ENCODE results near the gene FOXN4.
"Not testable (repeated sequence)": the region's sequence is repeated elsewhere in the genome, so short reads cannot be mapped to it uniquely, and the experiment has no call there.

DNA sequence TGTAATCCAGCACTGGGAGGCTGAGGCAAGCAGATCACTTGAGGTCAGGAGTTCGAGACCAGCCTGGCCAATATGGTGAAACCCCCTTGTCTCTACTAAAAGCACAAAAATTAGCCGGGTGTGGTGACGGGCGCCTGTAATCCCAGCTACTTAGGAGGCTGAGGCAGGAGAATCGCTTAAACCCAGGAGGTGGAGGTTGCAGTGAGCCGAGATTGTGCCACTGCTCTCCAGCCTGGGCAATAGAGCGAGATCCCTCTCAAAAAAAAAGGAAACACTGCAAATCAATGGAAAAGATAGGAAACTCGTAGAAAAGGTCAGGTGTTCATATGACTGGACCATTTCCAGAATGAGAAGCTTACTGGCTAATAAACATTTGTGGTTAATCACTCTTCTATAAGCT is 12.2 kb upstream of the FOXN4 start:
- TF ChIP-seq POLR2A (IDR thresholded peaks at IDR 0.05; ENCODE audit: borderline replicate concordance, extremely low read depth, insufficient read depth, insufficient read length); CBX3 (IDR thresholded peaks at IDR 0.05; ENCODE audit: low read depth); EZH2 (IDR thresholded peaks at IDR 0.05); SIN3A (IDR thresholded peaks at IDR 0.05; ENCODE audit: low read depth); TCF7L2 (IDR thresholded peaks at IDR 0.05; ENCODE audit: borderline replicate concordance, extremely low read depth, insufficient read depth, insufficient read length); RAD21 (IDR thresholded peaks at IDR 0.05; ENCODE audit: low read depth); POLR2AphosphoS5 (IDR thresholded peaks at IDR 0.05; ENCODE audit: low read depth, low read length); ZNF274 (IDR thresholded peaks at IDR 0.05; ENCODE audit: low read depth, low read length); ELF1 (IDR thresholded peaks at IDR 0.05; ENCODE audit: borderline replicate concordance, low read depth); SRF (IDR thresholded peaks at IDR 0.05; ENCODE audit: low read depth): not testable (repeated sequence)
- TF ChIP-seq, protein P1, sequence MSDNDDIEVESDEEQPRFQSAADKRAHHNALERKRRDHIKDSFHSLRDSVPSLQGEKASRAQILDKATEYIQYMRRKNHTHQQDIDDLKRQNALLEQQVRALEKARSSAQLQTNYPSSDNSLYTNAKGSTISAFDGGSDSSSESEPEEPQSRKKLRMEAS (IDR thresholded peaks at IDR 0.05) = not testable (repeated sequence)
- TF ChIP-seq, protein P2, sequence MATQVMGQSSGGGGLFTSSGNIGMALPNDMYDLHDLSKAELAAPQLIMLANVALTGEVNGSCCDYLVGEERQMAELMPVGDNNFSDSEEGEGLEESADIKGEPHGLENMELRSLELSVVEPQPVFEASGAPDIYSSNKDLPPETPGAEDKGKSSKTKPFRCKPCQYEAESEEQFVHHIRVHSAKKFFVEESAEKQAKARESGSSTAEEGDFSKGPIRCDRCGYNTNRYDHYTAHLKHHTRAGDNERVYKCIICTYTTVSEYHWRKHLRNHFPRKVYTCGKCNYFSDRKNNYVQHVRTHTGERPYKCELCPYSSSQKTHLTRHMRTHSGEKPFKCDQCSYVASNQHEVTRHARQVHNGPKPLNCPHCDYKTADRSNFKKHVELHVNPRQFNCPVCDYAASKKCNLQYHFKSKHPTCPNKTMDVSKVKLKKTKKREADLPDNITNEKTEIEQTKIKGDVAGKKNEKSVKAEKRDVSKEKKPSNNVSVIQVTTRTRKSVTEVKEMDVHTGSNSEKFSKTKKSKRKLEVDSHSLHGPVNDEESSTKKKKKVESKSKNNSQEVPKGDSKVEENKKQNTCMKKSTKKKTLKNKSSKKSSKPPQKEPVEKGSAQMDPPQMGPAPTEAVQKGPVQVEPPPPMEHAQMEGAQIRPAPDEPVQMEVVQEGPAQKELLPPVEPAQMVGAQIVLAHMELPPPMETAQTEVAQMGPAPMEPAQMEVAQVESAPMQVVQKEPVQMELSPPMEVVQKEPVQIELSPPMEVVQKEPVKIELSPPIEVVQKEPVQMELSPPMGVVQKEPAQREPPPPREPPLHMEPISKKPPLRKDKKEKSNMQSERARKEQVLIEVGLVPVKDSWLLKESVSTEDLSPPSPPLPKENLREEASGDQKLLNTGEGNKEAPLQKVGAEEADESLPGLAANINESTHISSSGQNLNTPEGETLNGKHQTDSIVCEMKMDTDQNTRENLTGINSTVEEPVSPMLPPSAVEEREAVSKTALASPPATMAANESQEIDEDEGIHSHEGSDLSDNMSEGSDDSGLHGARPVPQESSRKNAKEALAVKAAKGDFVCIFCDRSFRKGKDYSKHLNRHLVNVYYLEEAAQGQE (IDR thresholded peaks at IDR 0.05; ENCODE audit: low read depth) = not testable (repeated sequence)
- TF ChIP-seq, protein P3, sequence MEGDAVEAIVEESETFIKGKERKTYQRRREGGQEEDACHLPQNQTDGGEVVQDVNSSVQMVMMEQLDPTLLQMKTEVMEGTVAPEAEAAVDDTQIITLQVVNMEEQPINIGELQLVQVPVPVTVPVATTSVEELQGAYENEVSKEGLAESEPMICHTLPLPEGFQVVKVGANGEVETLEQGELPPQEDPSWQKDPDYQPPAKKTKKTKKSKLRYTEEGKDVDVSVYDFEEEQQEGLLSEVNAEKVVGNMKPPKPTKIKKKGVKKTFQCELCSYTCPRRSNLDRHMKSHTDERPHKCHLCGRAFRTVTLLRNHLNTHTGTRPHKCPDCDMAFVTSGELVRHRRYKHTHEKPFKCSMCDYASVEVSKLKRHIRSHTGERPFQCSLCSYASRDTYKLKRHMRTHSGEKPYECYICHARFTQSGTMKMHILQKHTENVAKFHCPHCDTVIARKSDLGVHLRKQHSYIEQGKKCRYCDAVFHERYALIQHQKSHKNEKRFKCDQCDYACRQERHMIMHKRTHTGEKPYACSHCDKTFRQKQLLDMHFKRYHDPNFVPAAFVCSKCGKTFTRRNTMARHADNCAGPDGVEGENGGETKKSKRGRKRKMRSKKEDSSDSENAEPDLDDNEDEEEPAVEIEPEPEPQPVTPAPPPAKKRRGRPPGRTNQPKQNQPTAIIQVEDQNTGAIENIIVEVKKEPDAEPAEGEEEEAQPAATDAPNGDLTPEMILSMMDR (IDR thresholded peaks at IDR 0.05 in 2 of 3, conservative IDR thresholded peaks at IDR 0.05 in 1 of 3; ENCODE audit: borderline replicate concordance in 1 of 3, insufficient read depth in 1 of 3, low read depth in 2 of 3, low read length in 2 of 3) = not testable (repeated sequence)
- TF ChIP-seq, protein P4, sequence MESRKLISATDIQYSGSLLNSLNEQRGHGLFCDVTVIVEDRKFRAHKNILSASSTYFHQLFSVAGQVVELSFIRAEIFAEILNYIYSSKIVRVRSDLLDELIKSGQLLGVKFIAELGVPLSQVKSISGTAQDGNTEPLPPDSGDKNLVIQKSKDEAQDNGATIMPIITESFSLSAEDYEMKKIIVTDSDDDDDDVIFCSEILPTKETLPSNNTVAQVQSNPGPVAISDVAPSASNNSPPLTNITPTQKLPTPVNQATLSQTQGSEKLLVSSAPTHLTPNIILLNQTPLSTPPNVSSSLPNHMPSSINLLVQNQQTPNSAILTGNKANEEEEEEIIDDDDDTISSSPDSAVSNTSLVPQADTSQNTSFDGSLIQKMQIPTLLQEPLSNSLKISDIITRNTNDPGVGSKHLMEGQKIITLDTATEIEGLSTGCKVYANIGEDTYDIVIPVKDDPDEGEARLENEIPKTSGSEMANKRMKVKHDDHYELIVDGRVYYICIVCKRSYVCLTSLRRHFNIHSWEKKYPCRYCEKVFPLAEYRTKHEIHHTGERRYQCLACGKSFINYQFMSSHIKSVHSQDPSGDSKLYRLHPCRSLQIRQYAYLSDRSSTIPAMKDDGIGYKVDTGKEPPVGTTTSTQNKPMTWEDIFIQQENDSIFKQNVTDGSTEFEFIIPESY (IDR thresholded peaks at IDR 0.05; ENCODE audit: extremely low read depth, insufficient replicate concordance, low read length) = not testable (repeated sequence)

Measured in HCT116 (cell line).